ENCODE measurements around the gene IL31. TPM values are rescaled to one million over a fixed set of nuclear protein-coding genes. Genes with fewer than 3 reads are reported as not detected.

IL31 gene
- total RNA-seq, 1 experiment from 2014 or later: not detected

DNA sequence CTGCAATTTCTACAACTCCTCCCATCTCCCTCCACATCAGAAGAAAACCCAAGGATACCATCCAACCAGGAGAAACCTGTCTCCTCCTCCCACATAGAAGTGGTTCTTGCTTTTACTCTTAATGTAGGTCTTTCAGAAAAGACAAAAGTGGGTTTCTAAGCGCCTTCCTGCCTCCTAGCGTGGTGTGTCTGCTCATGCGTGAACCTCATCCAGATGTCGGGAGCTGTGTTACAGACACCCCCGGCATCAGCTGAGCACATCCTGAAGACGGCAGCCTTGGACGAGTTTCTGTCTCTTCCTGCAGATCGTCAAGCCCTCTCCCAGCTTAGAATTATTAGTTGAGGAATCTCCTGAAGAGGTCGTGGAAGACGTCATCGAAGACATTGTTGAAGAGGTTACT is 18.4 kb upstream of the IL31 start:
- H3K36me3 ChIP-seq (ENCODE audit: insufficient read depth, low read length, poor library complexity, severe bottlenecking): no peaks in the 10 kb centered on the region
- no peak overlapping the region for H3K4me3 ChIP-seq (ENCODE audit: low read depth, low read length, poor library complexity, severe bottlenecking)
- no peaks in the 10 kb centered on the region for H3K9me3 ChIP-seq (ENCODE audit: low read depth, low read length, poor library complexity, severe bottlenecking)
- intact Hi-C loops (cut with micrococcal nuclease; ENCODE audit: unreplicated experiment): loop anchor here (5.0 kb wide), 2 partner anchors 60 to 140 kb away; no protein-coding TSS in a partner anchor
- H3K27ac ChIP-seq (ENCODE audit: low read depth, low read length, poor library complexity, severe bottlenecking): no peak overlapping the region
- no peaks in the 10 kb centered on the region for H3K27me3 ChIP-seq (replicated peaks; ENCODE audit: insufficient read depth, low read depth, low read length, poor library complexity)
- CTCF ChIA-PET: interaction anchor here (2.0 kb wide), 1 partner anchor 138 kb away, joined by 9 read pairs; no protein-coding TSS in a partner anchor
- H3K4me1 ChIP-seq (ENCODE audit: insufficient read depth, low read length, poor library complexity, severe bottlenecking): no peaks in the 10 kb centered on the region
- TF ChIP-seq EZH2 (IDR thresholded peaks at IDR 0.05; ENCODE audit: borderline replicate concordance, low read depth, low read length, poor library complexity, severe bottlenecking) (no peak), CTCF (conservative IDR thresholded peaks at IDR 0.05; ENCODE audit: low read depth, low read length) (no peak)
- no TSS peak for BruUV-seq (replicated peaks)
- POLR2A ChIA-PET (ENCODE audit: low non-redundant PET): interaction anchor here (0.5 kb wide), 1 partner anchor 182 kb away, joined by 8 read pairs; no protein-coding TSS in a partner anchor
- no peak for DNase-seq (ENCODE audit: low spot score)

DNA sequence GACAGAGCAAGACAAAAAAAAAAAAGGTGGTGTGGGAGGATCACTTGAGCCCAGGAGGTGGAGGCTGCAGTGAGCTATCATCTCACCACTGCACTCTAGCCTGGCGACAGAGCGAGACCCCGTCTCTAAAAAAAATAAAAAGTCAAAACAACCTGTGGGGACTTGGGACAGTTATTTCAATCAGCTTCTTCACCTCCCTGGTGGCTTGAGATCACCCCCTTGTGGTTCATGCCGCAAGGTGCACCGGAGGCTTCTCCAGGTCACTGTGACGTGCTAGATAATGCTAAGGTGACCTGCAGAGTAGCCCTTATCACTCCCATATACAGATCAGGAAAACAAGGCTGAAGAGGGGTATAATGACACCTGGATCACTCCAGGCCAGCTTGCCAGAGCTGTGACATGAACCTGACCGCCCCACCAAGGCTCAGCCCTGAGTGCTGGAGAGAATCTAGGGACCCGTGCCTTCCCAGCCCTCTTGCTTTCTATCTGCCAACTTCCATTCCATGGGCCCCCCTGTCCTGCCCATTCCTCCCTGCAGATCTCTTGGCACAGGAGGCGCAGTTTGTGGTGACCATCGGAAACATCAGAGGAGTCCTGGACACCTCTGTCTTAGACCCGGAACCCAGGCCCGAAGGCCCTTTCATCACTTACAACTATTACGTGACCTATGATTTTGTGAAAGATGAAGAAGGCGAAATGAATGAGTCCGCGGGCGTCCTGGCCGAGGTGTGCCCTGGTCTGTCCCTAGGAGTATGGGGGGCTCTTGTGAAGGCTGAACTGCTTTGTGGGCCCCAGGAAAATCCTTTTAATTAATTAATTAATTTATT is 17.0 kb upstream of the IL31 start:
- Histone ChIP-seq H3K27me3 (replicated peaks; ENCODE audit: insufficient read depth, low read depth, low read length, poor library complexity) (no peaks in the 10 kb centered on the region), H3K27ac (ENCODE audit: low read depth, low read length, poor library complexity, severe bottlenecking) (no peak overlapping the region), H3K36me3 (ENCODE audit: insufficient read depth, low read length, poor library complexity, severe bottlenecking) (no peaks in the 10 kb centered on the region), H3K4me3 (ENCODE audit: low read depth, low read length, poor library complexity, severe bottlenecking) (no peak overlapping the region), H3K4me1 (ENCODE audit: insufficient read depth, low read length, poor library complexity, severe bottlenecking) (no peaks in the 10 kb centered on the region), H3K9me3 (ENCODE audit: low read depth, low read length, poor library complexity, severe bottlenecking) (no peaks in the 10 kb centered on the region)
- BruUV-seq (replicated peaks): no TSS peak
- intact Hi-C loops (cut with micrococcal nuclease; ENCODE audit: unreplicated experiment): loop anchor here (5.0 kb wide), 2 partner anchors 59 to 139 kb away; no protein-coding TSS in a partner anchor
- ChIA-PET CTCF (interaction anchor here (0.7 to 2.0 kb wide), 3 partner anchors 15 to 137 kb away, joined by 3 to 10 read pairs (median 9); no protein-coding TSS in a partner anchor), POLR2A (ENCODE audit: low non-redundant PET) (no interaction called here)
- peak; percentile 73 for DNase-seq (ENCODE audit: low spot score)
- TF ChIP-seq EZH2 (IDR thresholded peaks at IDR 0.05; ENCODE audit: borderline replicate concordance, low read depth, low read length, poor library complexity, severe bottlenecking) (no peak), CTCF (conservative IDR thresholded peaks at IDR 0.05; ENCODE audit: low read depth, low read length) (peak; percentile 82)

DNA sequence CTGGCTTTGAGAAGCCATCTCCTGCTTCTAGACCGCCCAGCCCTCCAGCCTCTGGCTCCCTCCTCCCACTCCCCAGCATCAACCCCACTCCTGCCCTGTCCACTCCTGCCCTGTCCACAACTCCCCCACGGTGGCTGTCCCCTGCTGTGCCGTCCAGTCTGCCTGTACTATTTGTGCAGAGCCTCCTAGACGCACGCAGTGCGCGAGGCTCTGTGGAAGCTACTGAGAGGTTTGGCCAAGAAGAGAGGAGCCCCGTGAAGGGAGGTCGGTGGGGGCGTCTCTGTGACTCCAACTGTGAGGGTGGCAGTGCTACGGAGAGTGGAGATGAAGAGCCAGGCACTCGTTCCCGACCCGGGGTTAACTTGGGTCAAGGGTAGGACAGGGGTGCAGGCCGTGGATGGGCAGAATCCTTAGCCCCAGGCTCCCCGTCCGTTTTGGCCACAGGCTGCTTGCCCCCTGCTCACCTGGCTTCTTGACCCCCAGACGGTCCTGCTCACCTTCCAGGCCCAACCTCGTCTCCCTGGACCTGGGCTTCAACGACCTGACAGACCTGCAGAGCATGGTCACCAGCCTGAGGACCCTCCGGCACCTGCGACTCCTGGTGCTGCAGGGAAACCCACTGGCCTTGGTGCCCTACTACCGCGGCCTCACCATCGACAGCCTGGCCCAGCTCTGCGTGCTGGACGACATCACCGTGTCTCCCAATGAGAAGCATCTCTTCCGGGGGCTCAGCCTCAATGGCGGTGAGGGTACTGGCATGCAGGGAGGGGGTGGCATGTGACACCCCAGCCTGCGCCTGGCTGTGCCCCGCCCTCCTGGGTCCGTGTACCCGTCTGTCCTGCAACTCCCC is 15.8 kb upstream of the IL31 start:
- ChIA-PET POLR2A (ENCODE audit: low non-redundant PET) (no interaction called here), CTCF (interaction anchor here (0.6 kb wide), 2 partner anchors 164 to 903 kb away, joined by 3 to 4 read pairs; no protein-coding TSS in a partner anchor)
- no peak for DNase-seq (ENCODE audit: low spot score)
- intact Hi-C loops (cut with micrococcal nuclease; ENCODE audit: unreplicated experiment): loop anchor here (5.0 kb wide), 2 partner anchors 58 to 138 kb away; no protein-coding TSS in a partner anchor
- no peak overlapping the region for H3K4me3 ChIP-seq (ENCODE audit: low read depth, low read length, poor library complexity, severe bottlenecking)
- no peaks in the 10 kb centered on the region for H3K27me3 ChIP-seq (replicated peaks; ENCODE audit: insufficient read depth, low read depth, low read length, poor library complexity)
- H3K27ac ChIP-seq (ENCODE audit: low read depth, low read length, poor library complexity, severe bottlenecking): no peak overlapping the region
- BruUV-seq (replicated peaks): no TSS peak
- no peaks in the 10 kb centered on the region for H3K9me3 ChIP-seq (ENCODE audit: low read depth, low read length, poor library complexity, severe bottlenecking)
- no peaks in the 10 kb centered on the region for H3K36me3 ChIP-seq (ENCODE audit: insufficient read depth, low read length, poor library complexity, severe bottlenecking)
- TF ChIP-seq EZH2 (IDR thresholded peaks at IDR 0.05; ENCODE audit: borderline replicate concordance, low read depth, low read length, poor library complexity, severe bottlenecking) (no peak), CTCF (conservative IDR thresholded peaks at IDR 0.05; ENCODE audit: low read depth, low read length) (no peak)
- H3K4me1 ChIP-seq (ENCODE audit: insufficient read depth, low read length, poor library complexity, severe bottlenecking): no peaks in the 10 kb centered on the region

Data from A673 (cell line).